GM21528 (cell line): ENCODE measurements around the gene RFT1.
"Not testable (repeated sequence)": the region's sequence is repeated elsewhere in the genome, so short reads cannot be mapped to it uniquely, and the experiment has no call there.

Experiments
- ATAC-seq: cut with Tn5 transposase; IDR thresholded peaks from one replicate; pipeline ENCODE4 v1.9.1; 2021; ENCODE audit warnings: mild to moderate bottlenecking, moderate library complexity; ENCODE audit not compliant: unreplicated experiment, low FRiP score

RFT1 gene

DNA sequence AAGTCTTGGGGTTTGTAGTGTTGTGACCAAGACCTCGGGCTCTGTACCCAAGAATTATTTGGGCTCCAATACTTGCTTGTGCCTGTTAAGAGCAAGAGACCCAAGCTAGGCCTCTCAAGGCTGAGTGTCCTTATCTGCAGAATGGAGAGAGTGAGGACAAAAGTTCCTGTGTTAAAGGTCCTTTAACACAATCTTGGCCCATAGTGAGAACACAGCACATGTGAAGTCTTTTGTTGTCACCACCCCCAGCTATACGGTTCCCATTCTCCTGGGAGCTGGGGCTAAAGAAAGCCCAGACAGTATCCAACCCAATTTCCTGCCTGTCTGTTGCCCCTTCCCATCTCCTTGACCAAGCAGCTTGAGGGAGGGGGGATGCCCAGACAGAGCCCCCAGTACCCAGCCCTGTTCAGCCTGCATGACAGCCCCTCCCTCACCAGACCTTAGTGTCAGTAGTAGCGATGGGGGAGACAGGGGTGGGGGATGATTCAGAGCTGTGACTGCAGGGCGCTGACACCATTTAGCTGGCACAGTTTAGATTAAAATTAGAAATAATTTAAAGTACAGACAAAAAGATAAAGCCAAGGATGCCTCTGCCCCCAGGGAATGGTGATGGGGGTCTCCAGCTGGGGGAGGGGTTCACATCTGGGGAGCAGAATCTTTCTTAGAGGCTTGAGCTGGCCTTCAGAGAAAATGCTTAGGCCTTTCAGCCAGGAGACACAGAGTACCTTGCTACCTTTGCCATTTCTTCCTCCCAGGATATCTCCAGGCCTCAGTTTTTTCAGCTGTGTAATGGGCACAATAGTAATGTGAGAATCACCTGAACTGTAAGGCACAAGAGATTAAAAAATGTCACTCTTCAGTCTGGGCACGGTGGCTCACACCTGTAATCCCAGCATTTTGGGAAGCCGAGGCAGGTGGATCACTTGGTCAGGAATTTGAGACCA is 33.5 kb upstream of the RFT1 start:
- ATAC-seq = no peak

DNA sequence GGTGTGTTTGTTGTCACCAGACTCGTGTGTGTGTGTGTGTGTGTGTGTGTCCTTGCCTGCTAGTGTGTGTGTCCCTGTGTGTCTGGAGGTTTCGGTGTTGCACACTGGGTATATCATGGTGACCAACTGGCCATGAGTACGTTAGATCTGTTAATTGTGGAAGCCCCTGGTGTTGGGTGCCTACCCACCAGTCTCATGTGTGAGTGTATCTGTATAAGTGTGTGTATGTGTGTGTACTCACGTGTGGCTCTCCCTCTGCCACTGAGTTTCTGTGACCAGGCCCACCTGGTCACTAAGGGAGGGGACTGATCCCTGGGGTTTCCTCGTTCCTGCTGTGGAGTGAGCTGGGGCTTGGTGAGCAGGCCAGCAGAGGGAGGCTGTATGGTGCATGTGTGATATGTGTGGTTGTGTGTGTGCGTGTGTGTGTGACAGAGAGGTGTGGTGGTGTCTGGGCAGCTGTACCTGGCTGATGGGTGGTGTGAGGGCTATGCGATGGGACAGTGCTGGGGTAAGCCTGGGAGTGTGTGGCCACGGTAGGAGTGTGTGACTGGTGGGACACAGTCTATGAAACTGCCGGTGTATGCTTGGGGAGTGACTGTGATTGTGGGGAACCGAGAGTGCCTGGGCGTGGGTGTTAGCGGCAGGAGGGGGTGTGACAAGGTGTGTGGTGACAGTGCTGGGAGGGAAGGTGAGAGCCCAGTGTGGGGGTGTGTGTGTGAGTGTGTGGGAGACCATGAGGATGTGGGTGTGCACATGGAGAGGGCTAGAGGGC is 32.6 kb upstream of the RFT1 start:
- no peak for ATAC-seq

DNA sequence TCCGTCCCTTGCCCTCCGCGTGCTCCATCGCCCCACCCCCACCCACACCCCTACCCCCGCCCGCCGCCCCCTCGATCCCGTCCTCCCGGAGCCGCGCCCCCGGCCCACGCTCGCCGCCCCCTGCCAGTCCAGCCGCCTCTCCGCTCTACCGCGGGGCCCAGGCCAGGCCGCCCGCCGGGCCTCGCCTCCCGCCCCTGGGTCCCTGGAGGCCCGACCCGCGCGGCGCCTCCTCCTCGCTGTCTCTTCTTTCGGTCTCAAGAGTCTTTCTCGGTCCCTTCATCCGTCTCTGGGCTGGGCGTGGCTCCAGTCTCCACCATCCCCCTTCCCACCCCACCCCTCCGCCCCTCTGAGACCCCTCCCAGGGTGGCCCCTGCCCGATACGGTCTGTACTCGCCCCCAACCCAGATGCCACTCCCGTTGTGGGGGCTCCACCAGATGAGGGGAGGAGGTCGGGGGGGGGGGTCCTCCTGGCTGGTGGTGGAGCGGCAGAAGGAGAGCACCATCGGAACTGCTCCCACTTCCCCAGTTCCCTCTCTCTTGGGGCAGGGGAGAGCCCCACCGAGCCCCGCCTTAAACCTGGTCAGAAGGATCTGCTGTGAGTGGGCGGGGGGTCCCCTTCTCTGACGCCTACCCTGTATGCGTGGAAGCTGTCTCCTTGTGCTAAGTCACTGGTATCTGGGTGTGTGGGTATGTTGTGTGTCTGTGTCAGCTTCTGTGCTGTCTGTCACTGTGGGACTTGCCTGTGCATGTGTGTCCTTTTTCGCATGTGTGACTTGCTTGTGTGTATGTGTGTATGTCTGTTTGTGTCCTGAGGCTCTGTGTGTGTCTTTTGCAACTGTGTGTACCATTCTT is 31.8 kb upstream of the RFT1 start:
- ATAC-seq = no peak

- peak; percentile 2 for ATAC-seq
Observed at GRCh38 chr3:53161450-53161819, 31.2 kb upstream of the RFT1 start.

- peak; percentile 54 for ATAC-seq
Observed at GRCh38 chr3:53160660-53161449, 30.6 kb upstream of the RFT1 start, which contains the start of gene PRKCD. PRKCD (plus strand) TSS chr3:53161209; CDS start chr3:53178423, 17,214 bp downstream.

GRCh38 chr3:53160061-53160659 is 29.9 kb upstream of the RFT1 start:
- no peak for ATAC-seq

DNA sequence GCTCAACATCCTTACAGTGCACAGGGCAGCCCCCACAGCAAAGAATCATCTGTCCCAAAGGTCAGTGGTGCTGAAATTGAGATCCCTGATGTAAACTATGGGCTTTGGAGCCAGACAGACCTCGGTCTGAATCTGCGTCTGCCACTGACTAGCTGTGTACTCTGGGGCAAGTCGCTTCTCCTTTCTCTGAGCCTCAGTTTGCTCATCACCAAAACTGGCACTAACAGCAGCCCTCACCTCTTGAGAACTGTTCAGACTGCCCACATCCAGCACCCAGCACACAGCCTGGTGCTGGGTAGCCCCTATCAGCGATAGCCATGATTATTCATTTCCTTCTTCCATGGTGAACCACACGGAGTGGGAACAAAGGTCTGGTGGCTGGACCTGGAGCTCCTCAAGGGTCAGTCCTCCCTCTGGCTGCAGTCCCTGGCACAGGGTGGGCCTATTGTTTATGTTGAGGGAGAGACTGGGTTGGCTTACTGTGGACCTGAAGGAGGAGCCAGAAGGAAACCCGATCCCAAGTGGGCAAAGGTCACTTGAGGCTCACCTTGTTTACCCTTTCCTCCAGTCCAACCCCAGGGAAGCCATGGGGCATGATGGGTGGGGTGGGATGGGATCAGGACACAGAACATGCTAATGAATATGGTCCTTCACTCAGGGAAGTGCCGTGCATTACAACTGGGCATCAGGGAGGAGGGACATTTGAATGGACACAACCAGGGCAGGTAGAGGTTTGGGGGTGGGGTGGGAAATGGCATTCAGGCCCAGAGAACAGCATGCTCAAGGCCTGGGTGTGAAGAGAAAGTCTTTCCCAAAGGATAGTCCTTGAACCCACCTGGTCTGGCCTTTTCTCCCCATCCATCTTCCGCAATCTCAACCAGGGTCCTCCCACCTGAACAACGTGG is 29.2 kb upstream of the RFT1 start:
- no peak for ATAC-seq

DNA sequence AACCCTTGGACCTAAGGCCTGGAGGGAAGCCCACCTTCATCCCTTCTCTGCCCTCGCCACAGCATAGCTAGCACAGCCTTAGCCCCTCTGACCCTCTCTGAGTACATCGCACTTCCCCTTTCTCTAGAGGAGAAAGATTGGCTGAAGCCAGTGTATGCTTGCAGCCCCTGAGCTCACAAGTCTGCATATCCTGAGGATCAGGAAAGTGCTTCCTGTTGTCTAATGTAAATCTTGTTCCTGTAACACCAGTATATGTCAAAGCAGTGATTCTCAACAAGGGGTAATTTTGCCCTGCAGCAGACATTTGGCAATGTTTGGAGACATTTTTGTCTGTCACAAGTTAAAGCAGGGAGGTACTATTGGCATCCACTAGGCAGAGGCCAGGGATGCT is 28.5 kb upstream of the RFT1 start:
- no peak for ATAC-seq

DNA sequence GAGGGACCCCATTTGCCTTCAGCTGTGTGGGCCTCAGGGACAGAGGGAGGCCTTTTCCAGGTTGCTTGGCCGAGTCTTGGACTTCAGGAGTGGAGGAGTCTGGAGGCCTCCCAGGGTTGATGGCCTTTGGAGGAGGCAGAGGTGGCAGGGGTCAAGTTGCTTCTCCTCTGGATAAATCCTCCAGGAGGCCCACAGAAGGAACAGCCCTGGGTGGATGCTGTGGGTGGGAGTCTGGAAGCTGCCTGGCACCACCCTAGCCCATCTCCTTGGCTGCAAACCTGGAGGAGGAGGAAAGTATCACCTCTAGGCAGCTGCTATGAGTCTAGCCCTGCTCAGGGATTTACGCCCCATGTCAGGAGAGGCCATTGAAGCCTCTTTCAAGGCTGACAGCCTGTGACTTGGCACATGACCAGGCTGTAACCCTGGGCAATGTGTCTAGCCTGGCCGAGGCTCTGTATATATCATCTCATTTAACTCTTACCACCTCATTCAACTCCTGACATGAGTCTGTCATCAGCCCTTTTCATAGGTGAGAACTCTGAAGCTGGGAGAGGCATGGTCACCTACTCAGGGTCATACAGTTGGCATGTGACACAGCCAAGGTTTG is 27.8 kb upstream of the RFT1 start:
- no peak for ATAC-seq

GRCh38 chr3:53156368-53156834 is 26.2 kb upstream of the RFT1 start:
- no peak for ATAC-seq

- no peak for ATAC-seq
Observed at GRCh38 chr3:53155760-53156159, 25.5 kb upstream of the RFT1 start.

DNA sequence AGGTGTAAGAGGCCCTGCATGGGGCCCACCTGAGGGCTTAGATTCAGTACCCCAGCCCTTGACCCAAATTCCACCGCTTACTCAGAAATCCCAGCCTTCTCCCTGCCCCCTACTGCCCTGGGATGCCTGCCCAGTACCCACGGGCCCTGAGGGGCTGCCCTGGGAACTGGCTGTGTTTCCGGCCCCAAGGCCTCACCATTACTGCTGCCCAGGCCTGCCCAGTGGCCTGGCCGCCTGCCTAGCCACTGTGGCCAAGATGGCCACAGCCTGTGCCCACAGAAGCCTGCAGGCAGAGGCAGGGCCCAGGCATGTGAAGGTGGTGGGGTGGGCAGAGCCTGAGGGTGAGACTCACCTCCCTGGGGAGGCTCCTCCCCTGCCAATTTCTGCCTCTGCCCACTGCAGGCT is 24.6 kb upstream of the RFT1 start:
- ATAC-seq = no peak

GRCh38 chr3:53153980-53154379 is 23.7 kb upstream of the RFT1 start:
- no peak for ATAC-seq

- no peak for ATAC-seq
Observed at GRCh38 chr3:53153264-53153823, 23.1 kb upstream of the RFT1 start.

DNA sequence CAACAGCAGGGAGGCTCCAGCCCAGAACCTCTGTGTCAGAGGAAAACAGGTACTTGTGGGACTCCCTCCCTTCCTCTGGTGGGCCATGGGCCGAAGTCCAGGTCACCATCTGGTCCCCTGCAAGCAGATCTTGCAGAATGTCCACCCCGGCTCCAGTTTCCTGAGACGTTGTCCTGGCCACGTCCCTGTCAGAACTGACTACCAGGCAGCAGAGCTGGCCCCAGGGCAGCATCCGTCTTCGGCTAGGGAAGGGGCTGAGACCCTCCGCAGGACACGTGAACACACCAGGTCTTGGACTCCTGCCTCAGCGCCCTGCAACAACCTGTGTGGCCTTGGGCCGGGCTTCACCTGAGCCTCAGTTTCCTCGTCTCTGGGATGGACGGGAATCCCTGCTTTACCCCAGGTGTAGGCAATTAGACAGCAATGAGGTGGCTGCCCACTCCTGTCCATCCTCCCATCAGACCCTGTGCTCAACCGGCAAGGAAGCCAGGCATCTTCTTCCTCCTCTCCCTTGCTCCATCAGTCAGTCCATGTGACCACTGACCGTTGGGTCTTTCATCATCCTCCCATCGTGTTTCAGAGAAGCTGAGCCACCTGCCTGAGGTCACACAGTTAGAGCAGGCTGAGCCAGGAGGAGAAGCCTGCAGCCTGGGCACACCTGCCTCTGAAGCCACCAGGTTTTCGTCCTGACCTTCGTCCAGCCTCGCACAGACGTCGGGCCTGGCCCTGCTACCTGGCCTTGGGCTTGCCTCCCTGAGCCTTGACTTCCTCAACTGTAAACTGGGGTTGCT is 21.8 kb upstream of the RFT1 start:
- ATAC-seq = no peak

GRCh38 chr3:53151465-53151864 is 21.2 kb upstream of the RFT1 start:
- no peak for ATAC-seq

- not testable (repeated sequence) for ATAC-seq
Observed at GRCh38 chr3:53151086-53151438, 20.8 kb upstream of the RFT1 start.
